Measurements from ENCODE around the gene PF4V1.

DNA sequence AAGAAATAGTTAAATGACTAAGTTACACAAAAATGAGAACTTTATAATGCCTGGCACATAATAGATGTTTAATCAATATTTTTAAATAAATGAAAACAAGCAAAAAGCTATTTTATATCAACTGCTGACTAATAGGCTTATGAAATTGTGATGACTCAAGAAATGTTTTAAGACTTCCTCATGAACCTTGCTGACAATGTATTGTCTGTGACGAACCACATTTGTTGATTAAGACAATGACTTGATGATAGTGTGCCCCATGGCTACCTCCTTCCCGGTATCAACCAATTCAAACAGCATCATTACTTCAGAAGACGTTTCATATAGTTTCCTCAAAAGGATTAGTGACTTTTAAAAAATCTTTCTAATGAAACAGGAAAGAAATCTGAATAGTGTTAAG lies 8.8 kb upstream of the PF4V1 start:
- TF ChIP-seq, protein P1, sequence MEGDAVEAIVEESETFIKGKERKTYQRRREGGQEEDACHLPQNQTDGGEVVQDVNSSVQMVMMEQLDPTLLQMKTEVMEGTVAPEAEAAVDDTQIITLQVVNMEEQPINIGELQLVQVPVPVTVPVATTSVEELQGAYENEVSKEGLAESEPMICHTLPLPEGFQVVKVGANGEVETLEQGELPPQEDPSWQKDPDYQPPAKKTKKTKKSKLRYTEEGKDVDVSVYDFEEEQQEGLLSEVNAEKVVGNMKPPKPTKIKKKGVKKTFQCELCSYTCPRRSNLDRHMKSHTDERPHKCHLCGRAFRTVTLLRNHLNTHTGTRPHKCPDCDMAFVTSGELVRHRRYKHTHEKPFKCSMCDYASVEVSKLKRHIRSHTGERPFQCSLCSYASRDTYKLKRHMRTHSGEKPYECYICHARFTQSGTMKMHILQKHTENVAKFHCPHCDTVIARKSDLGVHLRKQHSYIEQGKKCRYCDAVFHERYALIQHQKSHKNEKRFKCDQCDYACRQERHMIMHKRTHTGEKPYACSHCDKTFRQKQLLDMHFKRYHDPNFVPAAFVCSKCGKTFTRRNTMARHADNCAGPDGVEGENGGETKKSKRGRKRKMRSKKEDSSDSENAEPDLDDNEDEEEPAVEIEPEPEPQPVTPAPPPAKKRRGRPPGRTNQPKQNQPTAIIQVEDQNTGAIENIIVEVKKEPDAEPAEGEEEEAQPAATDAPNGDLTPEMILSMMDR (IDR thresholded peaks at IDR 0.05): no peak
- TF ChIP-seq EZH2 (IDR thresholded peaks at IDR 0.05; ENCODE audit: borderline replicate concordance, insufficient read depth, low read depth, low read length, poor library complexity, severe bottlenecking): no peak

All from B cell (primary cell).